GM18858 (cell line): ENCODE measurements around the gene SNAP29.
"Not testable (repeated sequence)": the region's sequence is repeated elsewhere in the genome, so short reads cannot be mapped to it uniquely, and the experiment has no call there.

Source experiments
- ATAC-seq: cut with Tn5 transposase; IDR thresholded peaks from one replicate; pipeline ENCODE4 v1.9.1; 2021; ENCODE audit not compliant: unreplicated experiment

Gene SNAP29

DNA sequence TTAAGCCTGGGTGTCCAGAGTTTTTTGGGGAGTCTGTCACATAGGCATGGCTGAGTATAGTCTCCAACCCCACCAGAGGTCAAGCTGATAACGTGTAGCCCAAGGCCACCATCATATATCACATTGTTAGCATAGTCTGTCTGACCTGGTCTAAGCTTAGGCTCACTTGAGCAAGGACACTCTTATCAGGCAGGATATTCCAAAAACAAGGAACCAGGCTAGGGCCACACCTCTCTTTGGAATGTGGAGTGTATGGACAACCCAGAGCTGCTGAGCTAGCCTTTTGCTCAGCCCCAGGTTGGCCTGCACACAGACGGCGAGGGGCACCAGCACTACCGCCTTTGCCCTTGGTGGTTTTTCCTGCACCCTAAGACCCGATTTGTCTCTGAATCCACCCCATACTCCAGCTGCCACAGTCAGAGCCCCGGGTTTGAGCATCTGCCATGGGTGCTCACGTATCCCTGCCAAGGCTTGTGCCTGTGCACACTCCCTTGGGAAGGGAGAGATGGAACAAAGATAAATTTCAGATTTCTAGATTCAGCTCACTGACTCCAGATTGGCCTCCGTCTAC, 7.2 kb downstream of the SNAP29 start:
- no peak for ATAC-seq

DNA sequence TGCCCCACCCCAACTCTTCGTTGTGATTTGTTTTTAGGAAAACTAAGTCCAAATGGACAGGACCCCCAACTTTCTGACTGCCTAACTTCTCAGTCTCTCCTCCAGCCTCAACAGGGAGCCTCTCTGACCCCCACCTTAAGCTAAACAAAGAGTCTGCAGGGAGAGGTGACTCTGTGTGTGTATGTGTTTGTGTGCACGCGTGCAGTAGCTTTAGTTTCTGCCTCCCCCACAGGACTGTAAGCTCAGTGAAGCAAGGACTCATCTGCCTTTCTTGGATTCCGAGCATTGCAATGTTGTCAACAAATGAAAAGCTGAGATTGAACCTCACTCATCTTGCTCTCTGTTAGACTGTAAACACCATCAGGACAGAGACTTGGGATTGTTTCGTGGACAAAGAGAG, 7.9 kb downstream of the SNAP29 start:
- no peak for ATAC-seq

DNA sequence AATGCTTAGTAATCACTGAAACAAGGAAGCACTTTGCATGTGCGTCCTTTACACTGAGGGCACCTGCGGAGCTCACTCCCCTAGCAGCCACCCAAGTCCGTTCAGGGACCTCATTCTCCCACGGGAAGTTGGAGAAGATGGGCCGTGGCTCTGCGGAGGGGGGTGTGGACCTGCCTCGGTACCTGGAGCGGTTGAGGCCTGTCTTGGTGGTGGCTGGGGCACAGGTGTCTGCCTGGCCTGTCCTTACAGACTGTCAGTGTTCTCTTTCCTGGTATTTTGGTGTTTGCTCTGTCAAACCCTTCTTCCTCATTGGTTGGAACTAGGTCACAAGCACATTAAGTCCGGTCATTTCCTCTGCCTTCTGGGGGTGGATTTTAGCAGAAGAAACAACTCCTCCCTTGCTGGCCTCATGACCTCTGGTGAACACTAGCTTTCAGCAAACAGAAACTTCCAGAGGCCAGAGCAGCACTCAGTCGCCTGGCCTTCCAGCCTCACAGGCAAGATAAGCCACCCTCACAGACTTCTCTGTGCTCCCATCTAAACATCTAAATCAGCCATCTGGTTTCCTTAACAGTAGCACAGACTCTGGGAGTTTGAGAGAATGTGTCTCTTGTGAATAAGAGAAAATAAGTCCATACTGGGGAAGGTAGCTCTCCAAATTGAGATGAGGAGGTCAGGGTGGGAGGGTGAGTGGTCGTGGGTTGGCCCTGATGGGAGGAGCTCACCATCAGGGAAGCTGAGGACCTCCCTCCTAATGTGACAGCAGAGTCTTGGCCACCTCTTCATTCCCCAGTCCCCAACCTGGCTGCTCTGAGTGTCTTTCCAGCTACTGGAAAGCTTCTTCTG, 8.6 kb downstream of the SNAP29 start:
- no peak for ATAC-seq

DNA sequence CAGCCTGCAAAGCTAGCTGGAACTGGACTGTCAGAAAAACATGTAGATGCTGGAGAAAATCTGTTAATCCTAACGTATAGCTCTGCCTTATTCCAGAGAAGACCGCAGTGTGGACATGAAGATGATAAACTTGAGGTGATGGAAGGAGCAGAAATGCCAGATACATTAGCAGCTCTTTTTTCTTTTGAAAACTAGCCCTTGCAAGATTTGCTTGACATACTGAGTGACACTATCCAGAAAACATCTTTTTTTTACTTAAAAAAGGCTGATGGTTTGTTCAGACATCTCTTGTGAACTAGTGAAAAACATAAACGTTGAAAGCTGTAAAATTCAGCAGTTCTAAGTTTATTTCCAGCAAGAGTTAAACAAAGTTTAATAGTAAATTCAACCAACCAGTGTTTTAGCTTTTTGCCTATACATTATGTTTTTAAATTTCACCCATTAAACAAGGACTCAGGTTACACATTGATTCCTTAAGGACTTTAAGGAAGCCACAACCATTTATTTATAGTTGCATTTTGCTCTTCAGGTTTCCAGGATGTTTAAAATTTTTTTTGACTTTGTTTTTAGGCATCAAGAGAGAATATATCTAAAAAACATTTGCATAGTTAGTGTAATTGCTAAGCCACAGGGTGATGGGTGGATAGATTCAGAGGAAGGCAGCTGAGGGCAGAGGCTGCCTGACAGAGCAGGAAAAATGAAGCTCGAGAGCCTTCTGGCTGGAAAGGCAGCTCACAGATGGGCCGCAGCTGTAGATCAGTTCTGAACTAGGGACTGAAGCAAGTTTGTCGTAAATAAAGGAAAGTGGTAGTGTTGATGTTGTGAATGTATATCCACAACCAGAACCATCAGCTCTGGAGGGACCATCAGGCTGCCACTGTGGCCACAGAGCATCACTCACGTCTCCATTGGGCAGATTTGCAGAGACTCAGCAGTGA, 9.5 kb downstream of the SNAP29 start:
- no peak for ATAC-seq

DNA sequence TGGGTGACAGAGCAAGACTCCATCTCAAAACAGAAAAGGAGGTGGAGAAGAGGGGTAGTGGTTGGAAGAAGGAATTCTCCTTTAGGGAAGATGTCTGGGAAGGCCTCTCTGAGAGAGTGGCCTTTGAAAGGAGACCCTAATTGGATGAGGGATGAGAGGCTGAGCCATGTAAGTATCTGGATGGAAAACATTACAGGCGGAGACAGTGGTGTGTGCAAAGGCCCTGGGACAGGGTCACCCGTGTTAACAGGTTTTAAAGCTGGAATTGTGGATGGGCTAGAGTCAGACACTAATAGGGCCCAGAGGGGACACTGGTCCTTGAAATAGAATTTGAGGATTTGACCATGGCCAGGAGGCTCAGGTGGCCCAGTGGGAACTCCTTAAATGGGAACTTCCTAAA, 10.4 kb downstream of the SNAP29 start:
- ATAC-seq, result no peak

DNA sequence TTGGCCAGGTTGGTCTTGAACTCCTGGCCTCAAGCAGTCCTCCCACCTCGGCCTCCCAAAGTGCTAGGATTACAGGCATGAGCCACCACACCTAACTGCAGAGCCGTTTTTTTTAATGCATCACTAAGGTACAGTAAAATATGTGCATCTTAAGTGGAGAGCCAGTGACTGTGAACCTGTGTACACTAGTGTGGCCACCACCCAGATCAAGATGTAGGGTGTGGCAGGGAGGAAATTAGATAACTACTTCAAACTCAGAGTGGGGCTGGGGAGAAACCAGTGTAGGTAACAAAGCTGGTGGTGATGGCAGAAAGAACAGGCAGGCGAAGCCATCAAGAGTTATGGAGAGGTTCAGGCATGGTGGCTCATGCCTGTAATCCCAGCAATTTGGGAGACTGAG, 14.4 kb downstream of the SNAP29 start:
- no peak for ATAC-seq

DNA sequence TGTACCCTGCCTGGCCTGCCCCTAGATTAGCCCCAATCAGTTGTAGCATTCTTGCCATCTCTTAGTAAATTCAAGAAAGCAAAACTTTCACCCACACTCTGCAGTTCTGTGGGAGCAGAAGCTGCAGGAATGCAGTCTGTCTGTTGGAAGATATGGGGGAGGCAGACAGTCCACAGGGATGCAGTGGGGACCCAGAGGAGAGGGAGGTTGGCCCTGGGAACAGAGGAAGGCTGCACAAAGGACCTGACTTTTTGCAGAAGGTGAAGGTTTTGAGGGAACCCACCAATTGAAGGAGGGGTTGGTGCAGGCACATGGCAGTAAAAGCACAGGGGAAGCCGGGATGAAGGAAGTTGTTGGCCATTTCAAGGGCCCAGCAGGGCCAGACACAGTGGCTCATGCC, 16.5 kb downstream of the SNAP29 start:
- no peak for ATAC-seq

DNA sequence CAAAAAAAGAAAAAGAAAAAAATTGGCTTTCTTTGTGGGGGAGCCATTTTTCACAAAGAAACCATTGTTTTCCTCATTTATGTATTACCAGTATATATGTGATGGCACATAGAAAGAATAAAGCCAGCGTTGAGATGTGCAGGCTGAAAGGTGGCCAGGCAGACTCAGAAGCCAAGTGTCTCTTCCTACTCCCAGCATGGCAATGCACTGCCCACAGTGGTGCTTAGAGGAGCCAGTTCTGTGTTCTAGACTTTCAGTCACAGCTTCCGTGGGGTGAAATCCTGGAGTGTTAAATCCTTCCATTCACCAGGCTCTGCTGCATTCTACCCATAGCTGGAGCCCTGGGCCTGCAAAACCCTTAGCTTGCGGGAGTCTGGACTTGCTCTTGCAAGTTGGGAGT, 18.9 kb downstream of the SNAP29 start:
- no peak for ATAC-seq

DNA sequence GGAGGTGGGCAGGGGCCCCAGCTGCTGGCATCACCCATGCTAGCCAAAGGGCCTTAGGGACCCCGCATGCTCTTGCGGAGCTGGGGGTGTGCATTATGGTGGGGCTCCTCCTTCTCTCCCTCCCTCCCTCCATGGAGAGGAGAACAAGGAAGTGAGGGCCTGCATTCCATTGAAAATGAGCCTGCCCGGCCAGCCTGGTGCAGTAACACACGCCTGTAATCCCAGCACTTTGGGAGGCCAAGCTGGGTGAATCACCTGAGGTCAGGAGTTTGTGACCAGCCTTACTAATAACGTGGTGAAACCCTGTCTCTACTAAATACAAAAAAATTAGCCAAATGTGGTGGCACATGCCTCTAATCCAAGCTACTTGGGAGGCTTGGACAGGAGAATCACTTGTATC, 22.4 kb downstream of the SNAP29 start:
- ATAC-seq, result no peak

DNA sequence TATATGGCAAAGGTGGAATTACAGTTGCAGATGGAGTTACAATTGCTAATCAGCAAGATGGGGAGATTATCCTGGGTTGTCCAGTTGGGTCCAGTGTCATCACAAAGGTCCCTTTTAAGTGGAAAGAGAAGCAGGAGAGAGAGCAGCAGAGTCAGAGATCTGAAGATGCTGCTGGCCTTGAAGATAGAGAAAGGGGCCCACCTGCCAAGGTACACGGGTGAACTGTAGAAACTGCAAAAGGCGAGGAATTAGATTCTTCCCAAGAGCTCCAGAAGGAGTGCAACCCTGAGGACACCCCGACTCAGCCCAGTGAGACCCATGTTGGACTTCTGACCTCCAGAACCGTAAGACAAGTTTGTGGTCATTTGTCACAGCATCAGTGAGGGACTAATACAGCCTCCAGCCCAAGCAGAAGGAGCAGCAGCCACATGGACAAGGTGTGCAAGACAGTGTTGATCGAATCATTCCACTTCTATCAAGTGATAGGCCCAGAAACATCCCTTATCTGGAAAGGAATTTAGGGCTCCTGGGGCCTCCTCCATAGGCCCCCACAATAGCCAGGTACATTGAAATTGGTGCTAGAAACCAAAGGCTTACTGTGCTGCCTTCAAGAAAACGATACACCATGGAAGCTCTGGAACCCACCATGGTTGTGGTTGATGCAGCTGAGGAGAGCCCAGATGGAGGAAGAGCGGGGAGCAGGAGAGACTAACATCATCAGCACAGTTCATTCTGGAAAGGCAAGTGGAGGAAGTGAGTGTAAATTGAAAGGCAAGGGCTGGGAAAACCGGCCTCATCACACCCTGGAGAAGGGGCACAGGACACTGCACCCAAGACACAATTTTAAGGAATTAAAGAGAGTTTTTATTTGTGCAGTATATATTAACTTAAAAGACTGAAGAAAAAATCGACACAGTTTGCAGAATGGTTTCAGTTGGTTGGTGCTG, 23.3 kb downstream of the SNAP29 start:
- ATAC-seq, result no peak

DNA sequence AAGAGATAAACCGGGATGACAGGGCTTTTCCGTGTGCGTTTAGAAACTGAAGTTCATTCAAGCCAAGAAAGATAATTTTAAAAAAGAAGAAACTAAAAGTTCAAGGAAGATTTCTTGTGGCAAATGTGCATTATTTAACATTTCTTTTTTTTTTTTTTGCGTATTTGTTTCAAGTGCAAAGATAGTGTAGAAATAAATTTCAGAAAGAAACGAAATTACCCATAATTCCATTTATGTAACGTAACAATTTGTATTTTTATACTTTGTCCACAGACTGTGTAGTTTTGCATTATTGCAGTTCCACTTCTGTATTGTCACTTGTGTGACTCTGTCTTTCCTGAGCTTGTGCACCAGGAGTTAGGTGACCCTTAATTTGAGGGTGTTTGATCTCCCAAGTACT, 24.0 kb downstream of the SNAP29 start:
- no peak for ATAC-seq

DNA sequence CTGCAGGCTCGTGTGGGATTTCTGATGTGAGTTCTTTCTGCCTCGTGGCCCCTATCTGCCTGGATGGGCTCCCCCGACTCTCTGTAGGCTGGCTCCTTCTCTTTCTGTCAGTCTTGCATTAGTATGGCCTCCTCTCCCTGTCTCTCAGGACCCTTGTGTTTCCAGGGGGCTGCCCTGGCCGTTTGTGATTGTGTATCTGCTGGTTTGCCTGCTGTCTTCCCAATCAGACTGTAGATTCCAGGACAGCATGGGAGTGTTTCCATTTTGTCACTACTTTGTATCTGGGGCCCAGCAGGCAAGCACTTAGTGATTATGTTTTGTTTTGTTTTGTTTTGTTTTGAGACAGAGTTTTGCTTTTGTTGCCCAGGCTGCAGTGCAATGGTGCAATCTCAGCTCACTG, 25.6 kb downstream of the SNAP29 start:
- ATAC-seq, result no peak

DNA sequence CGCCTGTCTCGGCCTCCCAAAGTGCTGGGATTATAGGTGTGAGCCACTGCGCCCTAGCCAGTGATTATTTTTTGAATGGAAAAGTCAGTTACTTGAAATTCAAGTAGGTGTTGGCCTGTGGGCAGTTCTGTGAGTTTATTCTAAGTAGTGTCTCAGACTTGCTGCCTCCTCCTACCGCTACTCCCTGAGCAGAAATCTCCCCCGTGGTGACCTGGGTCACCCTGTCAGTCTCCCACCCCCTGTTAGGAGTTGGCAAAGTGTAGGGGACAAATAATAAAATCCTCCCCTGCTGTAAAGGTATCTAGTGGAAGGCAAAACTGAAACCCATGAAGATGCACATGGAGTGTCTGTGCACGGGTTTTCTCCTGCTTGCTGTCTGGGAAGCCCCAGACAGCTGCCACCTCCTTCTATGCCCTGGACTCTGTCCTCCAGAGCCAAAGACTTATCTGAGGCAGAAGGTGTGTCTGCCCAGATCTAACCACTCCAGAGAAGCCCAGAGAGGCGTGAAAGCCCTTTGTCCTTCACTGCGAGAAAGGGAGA, 26.3 kb downstream of the SNAP29 start:
- ATAC-seq, result no peak

DNA sequence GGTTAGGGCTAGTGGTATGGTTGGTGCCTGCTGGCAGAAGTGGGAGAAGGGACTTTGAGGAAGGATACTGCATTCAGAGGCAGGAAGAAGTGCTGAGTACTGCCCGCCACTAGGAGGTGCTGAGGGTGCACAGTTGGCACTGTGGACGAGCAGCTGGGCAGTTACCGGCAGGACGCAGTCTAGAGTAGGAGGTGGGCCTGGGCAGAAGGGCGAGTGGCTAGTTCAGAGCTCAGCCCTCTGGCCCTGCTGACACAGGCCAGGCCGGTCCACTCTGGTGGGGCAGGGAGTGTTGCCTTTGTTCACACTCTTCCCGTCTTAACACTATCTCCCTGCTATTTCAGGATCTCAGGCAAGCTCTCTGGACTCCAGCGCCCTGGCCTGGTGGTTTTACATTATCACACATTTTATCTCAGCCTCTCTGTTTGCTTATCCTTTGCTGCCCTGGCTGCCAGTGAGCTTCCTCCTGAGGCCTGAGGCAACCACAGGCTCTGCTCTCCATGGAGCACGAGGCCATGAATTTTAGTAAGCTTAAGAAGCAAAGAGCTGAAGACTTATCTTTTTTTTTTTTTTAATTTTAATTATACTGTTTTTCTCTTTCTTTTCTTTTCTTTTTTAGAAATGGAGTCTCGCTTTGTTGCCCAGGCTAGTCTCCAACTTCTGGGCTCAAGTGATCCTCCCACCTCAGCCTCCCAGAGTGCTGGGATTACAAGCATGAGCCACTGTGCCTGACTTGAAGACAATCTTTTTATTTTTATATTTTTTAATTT, 26.9 kb downstream of the SNAP29 start:
- ATAC-seq, result no peak

DNA sequence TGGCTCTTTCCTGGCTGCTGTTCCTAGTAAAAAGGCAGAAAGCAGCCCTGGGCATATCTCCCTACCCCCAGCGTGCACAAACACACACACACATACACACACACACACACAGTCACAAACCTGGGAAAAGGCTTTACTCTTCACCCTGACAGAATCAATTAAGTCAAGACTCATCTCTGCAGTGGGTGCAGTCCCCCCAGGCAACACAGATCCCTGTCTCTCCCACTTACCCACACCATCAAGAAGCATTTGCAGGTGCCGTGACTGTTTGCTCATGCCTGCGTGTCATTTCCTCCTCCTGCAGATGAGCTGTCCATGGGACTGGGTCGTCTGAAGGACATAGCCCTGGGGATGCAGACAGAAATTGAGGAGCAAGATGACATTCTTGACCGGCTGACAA, 28.6 kb downstream of the SNAP29 start:
- ATAC-seq, result no peak

DNA sequence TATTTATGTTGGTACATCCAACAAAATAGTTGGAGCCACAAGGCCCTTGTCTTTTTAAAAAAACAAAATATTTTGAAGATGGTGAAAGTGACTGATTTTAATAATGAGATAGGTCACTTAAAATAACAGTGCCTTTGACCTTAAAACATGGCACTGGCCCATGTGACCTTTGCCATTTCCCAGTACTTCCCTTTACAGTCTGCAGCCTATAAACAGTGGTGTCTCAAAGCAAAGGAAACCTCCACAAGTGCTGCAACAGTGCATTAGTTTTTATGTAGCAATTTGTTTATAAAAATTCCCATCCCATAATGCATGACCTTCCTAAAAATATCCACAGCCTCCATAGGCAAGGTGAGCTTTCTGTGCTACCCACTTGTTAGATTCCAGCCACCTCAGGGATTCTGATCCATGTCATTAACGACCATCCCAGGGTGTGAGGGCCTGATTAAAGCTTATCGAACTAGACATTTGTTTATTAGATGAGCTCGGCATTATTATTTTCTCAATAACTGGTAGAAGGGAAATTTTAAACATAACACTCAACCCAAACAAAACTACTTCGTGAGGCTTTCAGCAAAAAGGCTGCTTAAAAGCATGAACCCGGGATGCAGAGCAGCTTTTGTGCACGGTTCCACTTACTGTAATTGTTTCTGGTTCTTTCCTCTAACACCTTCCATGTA, 30.4 kb downstream of the SNAP29 start:
- ATAC-seq, result no peak

DNA sequence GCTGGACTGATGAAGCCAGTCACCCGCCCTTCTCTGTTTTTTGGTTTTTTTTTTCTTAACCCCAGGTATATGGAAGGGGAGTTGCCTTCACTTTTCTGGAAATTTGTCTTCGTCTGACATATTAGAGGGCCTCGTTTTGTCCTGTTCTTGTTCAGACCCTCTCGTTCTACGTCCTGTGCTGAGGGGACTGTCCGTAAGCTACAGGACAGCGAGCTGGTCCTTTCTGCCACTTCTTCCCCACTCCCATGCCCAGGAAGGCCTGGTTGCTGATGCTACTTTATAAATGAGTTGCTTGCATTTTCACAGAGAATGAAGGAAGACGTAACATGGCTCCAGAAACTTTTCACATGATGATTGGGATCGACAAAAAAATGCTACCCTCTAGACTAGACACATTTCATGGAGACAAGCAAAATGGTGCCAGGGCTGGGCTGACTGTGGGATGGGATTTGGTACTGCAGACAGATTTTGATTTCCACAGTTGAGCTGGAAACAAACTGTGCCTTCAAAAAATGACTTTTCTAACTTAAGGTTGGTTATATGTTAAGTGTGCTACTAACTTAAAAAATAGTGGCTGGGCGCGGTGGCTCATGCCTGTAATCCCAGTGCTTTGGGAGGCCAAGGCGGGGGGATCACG, 31.2 kb downstream of the SNAP29 start:
- ATAC-seq, result no peak

DNA sequence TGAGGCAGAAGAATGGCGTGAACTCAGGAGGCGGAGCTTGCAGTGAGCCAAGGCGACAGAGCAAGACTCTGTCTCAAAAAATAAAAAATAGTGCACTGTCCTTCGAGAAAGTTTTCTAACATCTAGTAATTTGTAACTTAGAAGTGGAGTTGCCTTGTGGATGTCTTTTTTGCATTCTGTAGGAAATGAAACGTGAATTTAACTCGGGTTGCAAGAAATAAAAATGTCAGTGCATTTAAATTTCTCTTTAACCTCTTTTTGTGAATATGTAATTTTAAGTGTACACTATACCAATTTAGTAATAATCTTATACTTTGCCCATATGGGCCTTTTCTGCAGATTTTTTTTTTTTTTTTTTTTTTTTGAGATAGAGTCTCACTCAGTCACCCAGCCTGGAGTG, 32.2 kb downstream of the SNAP29 start:
- ATAC-seq, result no peak

DNA sequence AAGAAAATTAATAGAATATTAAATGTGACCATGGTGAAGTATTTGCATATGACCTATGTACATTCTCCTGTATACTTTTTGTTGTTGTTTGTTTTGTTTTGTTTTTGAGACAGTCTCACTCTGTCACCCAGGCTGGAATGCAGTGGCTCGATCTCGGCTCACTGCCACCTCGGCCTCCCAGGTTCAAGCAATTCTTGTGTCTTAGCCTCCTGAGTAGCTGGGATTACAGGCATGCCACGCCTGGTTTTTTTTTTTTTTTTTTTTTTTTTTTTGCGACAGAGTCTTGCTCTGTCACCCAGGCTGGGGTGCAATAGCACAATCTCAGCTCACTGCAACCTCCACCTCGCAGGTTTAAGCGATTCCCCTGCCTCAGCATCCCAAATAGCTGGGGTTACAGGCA, 38.9 kb downstream of the SNAP29 start:
- not testable (repeated sequence) for ATAC-seq
